ENCODE measurements around the gene ITPKC.

- TF ChIP-seq POLR2A (IDR thresholded peaks at IDR 0.05; ENCODE audit: low read depth, low read length) = no peak
- TF ChIP-seq TAF1 (IDR thresholded peaks at IDR 0.05; ENCODE audit: borderline replicate concordance, low read depth, low read length) = no peak
- no peak for TF ChIP-seq POLR2AphosphoS5 (IDR thresholded peaks at IDR 0.05; ENCODE audit: low read depth, low read length)
Measured at GRCh38 chr19:40703029-40703755, 13.7 kb upstream of the ITPKC start.

All from GM12892 (cell line).